Mononuclear cell (primary cell): Measurements from ENCODE around the gene COL7A1. TPM values are rescaled to one million over a fixed set of nuclear protein-coding genes. Genes with fewer than 3 reads are reported as not detected.

Experiments used
- H3K27me3 ChIP-seq: 2 replicates; pipeline ENCODE4 v1.6.0; 2011; ENCODE audit warnings: low read length, control low read depth; ENCODE audit not compliant: insufficient read depth
- H3K4me1 ChIP-seq: 2 replicates; pipeline ENCODE4 v1.5.1; 2011; ENCODE audit warnings: mild to moderate bottlenecking, low read length, control low read depth; ENCODE audit not compliant: insufficient read depth
- H3K4me3 ChIP-seq: 2 replicates; pipeline ENCODE4 v1.5.1; 2011; ENCODE audit warnings: mild to moderate bottlenecking, low read length, moderate library complexity
- H3K9me3 ChIP-seq: 2 replicates; pipeline ENCODE4 v1.5.1; 2011; ENCODE audit warnings: low read depth, mild to moderate bottlenecking, control low read depth, low read length
- total RNA-seq: library from RNA; depleted of rRNA; stranded (reverse); fragments of >200 nt; gene quantifications from one replicate; pipeline ENCODE4 v1.2.3, GENCODE V29; 2012

COL7A1 gene
- total RNA-seq, 1 donor, result 0.10 TPM

- H3K27me3 ChIP-seq, result no peaks in the 10 kb centered on the region
- H3K4me3 ChIP-seq, result no peak overlapping the region
- H3K4me1 ChIP-seq, result peaks cover 55% of the 10 kb centered on the region
- H3K9me3 ChIP-seq, result no peaks in the 10 kb centered on the region
Measured at GRCh38 chr3:48565186-48565585, 29.9 kb downstream of the COL7A1 start.

GRCh38 chr3:48564667-48565066, 30.5 kb downstream of the COL7A1 start:
- H3K4me3 ChIP-seq, result no peak overlapping the region
- H3K4me1 ChIP-seq, result peaks cover 60% of the 10 kb centered on the region
- H3K9me3 ChIP-seq, result no peaks in the 10 kb centered on the region
- no peaks in the 10 kb centered on the region for H3K27me3 ChIP-seq

GRCh38 chr3:48564022-48564421, 31.1 kb downstream of the COL7A1 start:
- no peak overlapping the region for H3K4me3 ChIP-seq
- H3K9me3 ChIP-seq, result no peaks in the 10 kb centered on the region
- no peaks in the 10 kb centered on the region for H3K27me3 ChIP-seq
- H3K4me1 ChIP-seq, result peaks cover 67% of the 10 kb centered on the region

GRCh38 chr3:48563382-48563918, 31.7 kb downstream of the COL7A1 start, which contains the start of gene UCN2:
UCN2 (minus strand) TSS chr3:48563781; CDS start chr3:48563124, 657 bp downstream.
- no peaks in the 10 kb centered on the region for H3K27me3 ChIP-seq
- H3K4me3 ChIP-seq, result no peak within 1 kb of the TSS
- H3K9me3 ChIP-seq, result no peaks in the 10 kb centered on the region
- H3K4me1 ChIP-seq, result peaks cover 73% of the 10 kb centered on the region

GRCh38 chr3:48562367-48563095, 32.6 kb downstream of the COL7A1 start:
- Histone ChIP-seq H3K4me3 (no peak overlapping the region), H3K27me3 (no peaks in the 10 kb centered on the region), H3K9me3 (no peaks in the 10 kb centered on the region), H3K4me1 (peaks cover 82% of the 10 kb centered on the region)

- Histone ChIP-seq H3K4me3 (no peak overlapping the region), H3K27me3 (no peaks in the 10 kb centered on the region), H3K4me1 (peaks cover 87% of the 10 kb centered on the region), H3K9me3 (no peaks in the 10 kb centered on the region)
Measured at GRCh38 chr3:48561045-48561736, 33.9 kb downstream of the COL7A1 start.

GRCh38 chr3:48560648-48561018, 34.5 kb downstream of the COL7A1 start:
- Histone ChIP-seq H3K4me3 (no peak overlapping the region), H3K27me3 (no peaks in the 10 kb centered on the region), H3K9me3 (no peaks in the 10 kb centered on the region), H3K4me1 (peaks cover 87% of the 10 kb centered on the region)

- Histone ChIP-seq H3K9me3 (no peaks in the 10 kb centered on the region), H3K27me3 (no peaks in the 10 kb centered on the region), H3K4me1 (peaks cover 87% of the 10 kb centered on the region), H3K4me3 (no peak overlapping the region)
Measured at GRCh38 chr3:48558493-48559134, 36.5 kb downstream of the COL7A1 start.

GRCh38 chr3:48556796-48557626, 38.1 kb downstream of the COL7A1 start, which contains the start of gene PFKFB4:
PFKFB4 (minus strand) TSS chr3:48556803; CDS start chr3:48556777, 26 bp downstream.
- Histone ChIP-seq H3K9me3 (no peaks in the 10 kb centered on the region), H3K4me1 (peaks cover 95% of the 10 kb centered on the region), H3K4me3 (peak within 1 kb of the TSS; percentile 53), H3K27me3 (no peaks in the 10 kb centered on the region)

- H3K4me1 ChIP-seq, result peaks cover 89% of the 10 kb centered on the region
Measured at GRCh38 chr3:48555949-48556795, 39.0 kb downstream of the COL7A1 start.

GRCh38 chr3:48555231-48555948, 39.7 kb downstream of the COL7A1 start:
- Histone ChIP-seq H3K4me1 (peaks cover 89% of the 10 kb centered on the region), H3K4me3 (peak overlapping the region; percentile 53), H3K27me3 (no peaks in the 10 kb centered on the region), H3K9me3 (no peaks in the 10 kb centered on the region)

More at GRCh38 chr3:48555949-48556795, 39.0 kb downstream of the COL7A1 start:
- Histone ChIP-seq H3K9me3 (no peaks in the 10 kb centered on the region), H3K4me3 (peak overlapping the region; percentile 53), H3K27me3 (no peaks in the 10 kb centered on the region)

GRCh38 chr3:48553886-48554845, 41.0 kb downstream of the COL7A1 start:
- Histone ChIP-seq H3K27me3 (no peaks in the 10 kb centered on the region), H3K4me3 (peak overlapping the region; percentile 12), H3K4me1 (peaks cover 89% of the 10 kb centered on the region)

More at GRCh38 chr3:48553886-48554845, 41.0 kb downstream of the COL7A1 start:
- H3K9me3 ChIP-seq, result no peaks in the 10 kb centered on the region
